ENCODE measurements around the gene RRP1.

Gene RRP1

GRCh38 chr21:43789276-43790009 lies at the start of gene RRP1:
TSS of gene RRP1 (plus strand) at chr21:43789577. CDS start at chr21:43789630, 53 bp downstream.
- peak; percentile 99 for DNase-seq

GRCh38 chr21:43739621-43740435 lies 49.5 kb upstream of the RRP1 start:
- peak; percentile 84 for DNase-seq

- peak; percentile 94 for DNase-seq
Measured at GRCh38 chr21:43740497-43741156, 48.8 kb upstream of the RRP1 start.

GRCh38 chr21:43741423-43742096 lies 47.8 kb upstream of the RRP1 start:
- no peak for DNase-seq

- no peak for DNase-seq
Measured at GRCh38 chr21:43743947-43744346, 45.4 kb upstream of the RRP1 start.

GRCh38 chr21:43744725-43745124 lies 44.7 kb upstream of the RRP1 start:
- DNase-seq: no peak

- no peak for DNase-seq
Measured at GRCh38 chr21:43745772-43746517, 43.4 kb upstream of the RRP1 start.

- DNase-seq: no peak
Measured at GRCh38 chr21:43748622-43749021, 40.8 kb upstream of the RRP1 start.

GRCh38 chr21:43749651-43750262 lies 39.6 kb upstream of the RRP1 start:
- no peak for DNase-seq

GRCh38 chr21:43750339-43751033 lies 38.9 kb upstream of the RRP1 start:
- DNase-seq: no peak

GRCh38 chr21:43751955-43752591 lies 37.3 kb upstream of the RRP1 start:
- DNase-seq: no peak

GRCh38 chr21:43752758-43753438 lies 36.5 kb upstream of the RRP1 start:
- DNase-seq: no peak

- no peak for DNase-seq
Measured at GRCh38 chr21:43753439-43753799, 36.0 kb upstream of the RRP1 start.

- no peak for DNase-seq
Measured at GRCh38 chr21:43754948-43755781, 34.2 kb upstream of the RRP1 start.

GRCh38 chr21:43755820-43756594 lies 33.4 kb upstream of the RRP1 start:
- DNase-seq: no peak

- DNase-seq: no peak
Measured at GRCh38 chr21:43757601-43758000, 31.8 kb upstream of the RRP1 start.

GRCh38 chr21:43758111-43758641 lies 31.2 kb upstream of the RRP1 start:
- no peak for DNase-seq

GRCh38 chr21:43758811-43759210 lies 30.6 kb upstream of the RRP1 start:
- DNase-seq: no peak
